Activated T-helper 9 cell treated with anti-CD3 and anti-CD28 coated beads, Interleukin-2, amount 50 U/mL, for 16 hours (primary cell): ENCODE results near the gene MEIS3.
"Not testable (repeated sequence)": the region's sequence is repeated elsewhere in the genome, so short reads cannot be mapped to it uniquely, and the experiment has no call there.

Experiments used
- DNase-seq: peaks from one replicate; pipeline ENCODE4 v3.0.0-alpha.2; 2020; ENCODE audit warnings: low read depth

The MEIS3 gene

DNA sequence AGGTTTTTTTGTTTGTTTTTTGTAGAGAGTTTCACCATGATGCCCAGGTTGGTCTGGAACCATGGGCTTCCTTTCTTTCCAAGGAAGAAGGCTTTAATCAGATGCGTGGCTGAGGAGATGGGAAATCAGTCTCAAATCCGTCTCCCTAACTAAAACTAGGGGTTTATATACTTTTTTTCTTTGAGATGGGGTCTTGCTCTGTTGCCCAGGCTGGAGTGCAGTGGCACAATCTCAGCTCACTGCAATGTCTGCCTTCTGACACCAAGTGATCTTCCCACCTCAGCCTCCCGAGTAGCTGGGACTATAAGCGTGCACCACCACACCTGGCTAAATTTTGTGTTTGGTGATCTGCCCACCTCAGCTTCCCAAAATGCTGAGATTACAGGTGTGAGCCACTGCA, 34.8 kb downstream of the MEIS3 start:
- DNase-seq: not testable (repeated sequence)

DNA sequence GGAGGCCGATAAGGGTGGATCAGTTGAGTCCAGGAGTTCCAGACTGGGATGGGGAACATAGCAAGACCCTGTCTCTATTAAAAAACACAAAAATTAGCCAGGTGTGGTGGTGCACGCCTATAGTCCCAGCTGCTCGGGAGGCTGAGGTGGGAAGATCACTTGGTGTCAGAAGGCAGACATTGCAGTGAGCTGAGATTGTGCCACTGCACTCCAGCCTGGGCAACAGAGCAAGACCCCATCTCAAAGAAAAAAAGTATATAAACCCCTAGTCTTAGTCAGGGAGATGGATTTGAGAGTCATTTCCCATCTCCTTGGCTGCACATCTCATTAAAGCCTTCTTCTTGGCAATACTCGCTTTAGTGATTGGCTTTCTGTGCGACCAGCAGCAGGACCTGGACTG, 35.4 kb downstream of the MEIS3 start:
- not testable (repeated sequence) for DNase-seq

DNA sequence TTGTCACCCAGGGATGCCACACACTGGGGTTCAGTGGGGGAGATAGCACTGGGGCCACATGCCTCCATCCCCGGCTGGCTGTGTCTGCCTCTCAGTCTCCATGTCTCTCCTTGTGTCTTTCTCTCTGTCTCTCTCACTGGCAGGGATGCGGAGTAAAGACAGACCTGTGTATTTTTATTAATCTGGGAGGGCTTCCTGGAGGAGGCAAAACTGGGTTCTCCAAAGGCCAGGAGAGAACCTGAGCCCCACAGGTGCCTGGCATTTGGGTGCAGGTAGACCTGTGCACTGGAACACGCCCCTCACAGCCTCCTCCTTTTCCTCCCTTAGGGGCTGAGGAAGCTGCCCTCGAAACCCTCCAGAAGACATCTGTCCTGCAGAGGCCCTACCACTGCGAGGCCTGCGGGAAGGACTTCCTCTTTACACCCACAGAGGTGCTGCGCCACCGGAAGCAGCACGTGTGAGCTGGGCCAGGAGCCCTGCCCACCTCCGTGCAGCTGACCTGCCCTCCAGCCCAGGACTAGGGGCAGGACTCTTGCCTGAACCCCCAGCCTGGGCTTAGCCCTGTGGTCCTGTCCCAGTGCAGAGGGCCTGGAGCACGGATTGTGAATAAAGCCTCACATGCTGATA, 37.6 kb downstream of the MEIS3 start:
- DNase-seq: no peak

DNA sequence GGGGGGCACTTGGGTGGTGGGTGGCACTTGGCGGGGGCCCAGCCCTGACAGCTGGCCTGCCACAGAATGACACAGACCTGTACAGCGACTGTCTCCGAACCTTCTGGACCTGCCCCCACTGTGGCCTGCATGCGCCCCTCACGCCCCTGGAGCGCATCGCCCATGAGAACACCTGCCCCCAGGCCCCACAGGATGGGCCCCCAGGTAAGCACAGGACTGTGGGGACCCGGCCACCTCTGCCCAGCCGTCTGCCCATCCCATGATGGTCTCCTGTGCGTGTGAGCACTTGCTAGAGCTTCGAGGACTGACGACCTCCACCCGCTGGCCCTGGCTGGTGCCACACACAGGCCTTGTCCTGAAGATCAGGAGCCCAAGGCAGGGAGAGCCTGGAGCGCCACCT, 38.2 kb downstream of the MEIS3 start:
- DNase-seq: no peak

DNA sequence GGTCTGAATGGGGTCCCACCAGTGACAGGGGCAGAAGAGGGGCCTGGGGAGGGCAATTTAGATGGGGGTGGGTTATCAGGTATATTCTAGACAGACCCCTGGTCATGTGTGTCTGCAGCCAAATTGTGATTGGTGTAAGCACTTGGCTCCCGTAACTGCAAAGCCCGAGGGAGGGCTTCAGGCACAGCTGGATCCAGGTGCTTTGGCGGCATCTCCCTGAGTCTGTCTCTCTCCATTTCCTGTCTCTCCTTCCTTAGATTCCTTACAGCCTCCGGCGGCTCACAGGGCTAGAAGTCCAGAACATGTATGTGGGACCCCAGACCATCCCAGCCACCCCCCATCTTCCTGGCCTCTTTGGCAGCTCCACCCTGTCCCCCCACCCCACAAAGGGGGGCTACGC, 38.8 kb downstream of the MEIS3 start:
- DNase-seq: no peak

DNA sequence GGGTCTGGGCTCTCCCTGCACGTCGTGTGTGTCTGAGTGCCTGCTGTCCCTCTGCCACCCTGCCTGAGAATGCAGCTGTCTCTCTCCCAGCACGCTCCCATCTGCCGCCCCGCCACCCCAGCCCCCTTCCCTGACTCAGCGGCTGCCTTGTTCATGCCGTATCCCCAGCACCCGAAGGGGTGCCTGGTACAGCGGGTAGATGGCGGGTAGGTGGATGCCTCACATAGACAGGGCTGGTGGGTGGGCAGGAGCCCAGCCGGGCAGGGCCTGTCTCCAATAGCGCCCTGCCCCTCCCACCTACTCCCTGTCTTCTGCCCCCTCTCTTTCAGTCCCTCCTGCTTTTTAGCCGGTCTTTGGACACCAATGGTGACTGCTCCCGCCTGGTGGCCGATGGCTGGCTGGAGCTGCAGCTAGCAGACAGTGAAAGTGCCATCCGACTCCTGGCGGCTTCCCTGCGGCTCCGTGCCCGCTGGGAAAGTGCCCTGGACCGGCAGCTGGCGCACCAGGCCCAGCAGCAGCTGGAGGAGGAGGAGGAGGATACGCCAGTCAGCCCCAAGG, 39.9 kb downstream of the MEIS3 start:
- DNase-seq: no peak

DNA sequence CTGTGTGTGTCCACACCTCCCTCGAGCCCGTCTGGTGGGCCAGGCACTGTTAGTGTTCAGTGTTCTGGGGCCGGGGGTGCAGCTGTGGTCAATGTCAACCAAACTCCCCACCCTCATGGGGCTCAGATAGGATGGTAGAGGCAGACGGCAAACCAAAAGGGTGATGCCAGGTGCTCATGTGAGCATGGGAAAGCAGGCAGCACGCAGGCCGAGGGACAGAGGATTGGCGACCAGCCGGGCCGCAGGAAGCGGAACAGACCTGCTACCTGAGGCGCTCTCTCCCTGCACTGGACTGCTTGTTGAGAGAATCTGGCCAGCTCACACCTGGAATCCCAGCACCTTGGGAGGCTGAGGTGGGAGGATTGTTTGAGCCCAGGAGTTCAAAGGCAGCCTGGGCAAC, 41.1 kb downstream of the MEIS3 start:
- no peak for DNase-seq

DNA sequence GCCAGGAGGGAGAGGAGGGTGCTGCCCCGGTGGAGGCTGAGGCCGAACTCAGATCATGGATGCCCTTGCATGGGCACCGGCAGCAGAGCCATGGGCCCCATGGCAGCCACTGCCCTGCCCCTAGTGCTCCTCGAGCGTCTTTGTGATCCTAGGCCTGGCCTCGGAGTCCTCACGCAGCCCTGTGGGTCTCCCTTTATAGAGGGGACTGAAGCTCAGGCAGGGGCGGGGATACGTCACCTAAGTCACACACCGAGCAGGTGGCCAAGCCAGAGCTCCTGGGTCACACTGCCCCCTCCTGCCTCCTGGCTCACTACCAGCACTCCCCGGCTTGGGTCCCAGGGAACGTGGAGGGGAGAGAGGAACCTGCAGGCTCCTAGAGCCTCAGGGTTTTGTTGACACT, 41.5 kb downstream of the MEIS3 start:
- DNase-seq: no peak

DNA sequence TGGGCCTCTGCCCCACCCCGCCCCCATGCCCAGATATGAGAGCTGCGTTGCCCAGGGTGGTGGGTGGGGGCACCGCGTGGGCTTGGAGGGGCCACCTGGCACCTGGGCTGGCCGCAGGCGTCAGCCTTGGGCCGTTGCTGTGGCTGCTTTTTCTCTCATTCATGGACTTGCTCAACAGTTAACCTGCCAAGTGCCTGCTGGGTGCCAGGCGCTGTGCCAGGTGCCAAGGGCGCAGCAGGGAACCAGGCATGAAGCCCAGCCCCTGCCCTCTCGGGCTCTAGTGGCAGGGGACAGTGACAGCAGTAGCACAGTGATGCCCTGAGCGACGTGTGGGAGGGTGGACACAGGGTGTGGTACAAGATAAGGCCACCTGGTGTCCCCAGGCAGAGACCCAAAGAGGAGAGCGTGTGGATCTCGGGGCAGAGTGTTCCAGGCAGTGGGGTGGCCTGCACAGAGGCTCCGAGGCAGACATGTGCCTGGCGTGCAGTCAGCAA, 42.1 kb downstream of the MEIS3 start:
- no peak for DNase-seq

DNA sequence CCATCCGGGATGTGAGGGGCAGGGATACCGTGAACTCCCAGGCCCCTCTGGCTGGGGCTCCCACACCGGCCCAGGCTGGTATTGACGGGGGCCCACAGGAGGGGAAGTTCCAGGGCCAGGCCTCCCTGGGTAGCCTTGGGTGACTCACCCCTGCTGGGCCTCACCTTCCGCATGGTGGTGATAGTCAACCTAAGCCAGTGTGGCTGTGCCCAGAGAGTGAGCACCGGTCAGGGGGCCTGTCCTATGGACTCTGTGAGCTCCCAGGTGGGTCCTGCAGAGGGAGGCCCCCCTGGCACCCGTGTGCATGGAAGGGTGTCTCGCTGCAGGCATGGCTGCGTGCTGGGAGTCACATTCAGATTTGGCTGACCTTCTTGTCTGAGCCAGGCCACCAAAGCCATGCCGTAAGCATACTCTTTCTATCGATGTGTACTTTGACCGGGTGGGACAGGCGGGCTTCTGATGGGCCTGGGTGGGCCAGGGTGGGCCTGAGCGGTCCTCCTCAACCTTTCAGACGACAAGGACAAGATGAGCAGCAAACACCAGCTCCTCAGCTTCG, 42.7 kb downstream of the MEIS3 start:
- DNase-seq: no peak

DNA sequence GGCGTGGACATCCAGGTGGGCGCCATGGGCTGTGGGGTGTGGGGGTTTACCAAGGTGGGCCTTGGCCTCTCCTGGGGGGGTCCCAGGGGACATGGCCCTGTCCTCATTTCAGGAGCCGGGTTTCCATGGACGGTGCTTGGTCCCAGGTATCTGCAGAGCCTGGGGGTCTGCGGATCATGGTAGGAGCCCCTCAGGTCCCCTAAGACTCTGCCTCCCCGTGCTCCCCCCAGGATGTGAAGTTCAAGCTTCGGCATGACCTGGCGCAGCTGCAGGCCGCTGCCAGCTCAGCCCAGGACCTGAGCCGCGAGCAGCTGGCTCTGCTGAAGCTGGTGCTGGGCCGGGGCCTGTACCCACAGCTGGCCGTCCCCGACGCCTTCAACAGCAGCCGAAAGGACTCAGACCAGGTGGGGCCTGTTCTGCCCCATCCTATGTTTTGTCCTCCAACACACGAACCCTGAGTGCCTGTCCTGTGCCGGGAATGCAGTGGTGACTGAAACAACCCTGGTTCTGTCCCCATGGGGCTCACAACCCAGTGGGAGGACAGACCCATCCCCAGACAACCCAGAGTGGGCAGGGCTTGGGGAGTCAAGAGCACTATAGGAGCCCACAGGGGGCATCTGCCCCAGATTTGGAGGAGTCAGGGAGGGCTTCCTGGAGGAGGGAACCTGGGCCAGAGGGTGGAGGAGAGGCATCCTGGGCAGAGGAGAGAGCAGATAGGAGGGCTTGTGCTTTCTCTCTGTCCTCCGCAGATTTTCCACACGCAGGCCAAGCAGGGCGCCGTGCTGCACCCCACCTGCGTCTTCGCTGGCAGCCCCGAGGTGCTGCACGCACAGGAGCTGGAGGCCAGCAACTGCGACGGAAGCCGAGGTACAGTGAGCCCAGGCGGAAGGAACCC, 43.4 kb downstream of the MEIS3 start:
- no peak for DNase-seq

DNA sequence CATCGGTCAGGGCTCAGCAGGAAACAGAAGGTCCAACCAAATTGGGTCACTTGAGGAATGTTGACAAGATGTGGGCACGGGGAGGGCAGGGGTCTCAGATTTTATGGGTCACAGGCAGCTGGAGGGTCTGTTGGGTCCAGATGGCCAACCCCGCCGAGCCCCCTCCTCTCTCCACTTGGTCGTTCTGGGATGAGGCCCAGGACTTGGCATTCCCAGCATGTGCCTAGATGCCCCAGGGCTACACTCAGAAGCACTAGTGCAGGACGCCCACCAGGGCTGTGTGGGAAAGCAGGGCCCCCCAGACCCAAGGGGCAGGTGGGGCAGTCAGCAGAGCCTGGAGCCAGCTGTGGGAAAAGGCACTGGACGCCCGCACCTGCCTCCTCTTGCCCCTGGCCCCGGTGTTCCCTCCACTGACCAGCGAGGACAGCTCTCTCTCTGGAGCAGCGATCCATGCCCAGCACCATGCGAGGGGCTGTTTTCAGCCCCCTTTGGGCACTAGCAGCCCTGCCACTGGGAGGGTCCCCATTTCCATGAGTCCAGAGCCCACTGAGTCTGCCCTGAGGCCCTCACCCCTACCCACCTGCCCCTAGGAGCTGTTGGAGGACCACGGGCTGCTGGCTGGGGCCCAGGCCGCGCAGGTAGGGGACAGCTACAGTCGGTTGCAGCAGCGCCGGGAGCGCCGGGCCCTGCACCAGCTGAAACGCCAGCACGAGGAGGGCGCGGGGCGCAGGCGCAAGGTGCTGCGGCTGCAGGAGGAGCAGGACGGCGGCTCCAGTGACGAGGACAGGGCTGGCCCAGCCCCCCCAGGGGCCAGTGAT, 44.2 kb downstream of the MEIS3 start:
- DNase-seq: no peak

DNA sequence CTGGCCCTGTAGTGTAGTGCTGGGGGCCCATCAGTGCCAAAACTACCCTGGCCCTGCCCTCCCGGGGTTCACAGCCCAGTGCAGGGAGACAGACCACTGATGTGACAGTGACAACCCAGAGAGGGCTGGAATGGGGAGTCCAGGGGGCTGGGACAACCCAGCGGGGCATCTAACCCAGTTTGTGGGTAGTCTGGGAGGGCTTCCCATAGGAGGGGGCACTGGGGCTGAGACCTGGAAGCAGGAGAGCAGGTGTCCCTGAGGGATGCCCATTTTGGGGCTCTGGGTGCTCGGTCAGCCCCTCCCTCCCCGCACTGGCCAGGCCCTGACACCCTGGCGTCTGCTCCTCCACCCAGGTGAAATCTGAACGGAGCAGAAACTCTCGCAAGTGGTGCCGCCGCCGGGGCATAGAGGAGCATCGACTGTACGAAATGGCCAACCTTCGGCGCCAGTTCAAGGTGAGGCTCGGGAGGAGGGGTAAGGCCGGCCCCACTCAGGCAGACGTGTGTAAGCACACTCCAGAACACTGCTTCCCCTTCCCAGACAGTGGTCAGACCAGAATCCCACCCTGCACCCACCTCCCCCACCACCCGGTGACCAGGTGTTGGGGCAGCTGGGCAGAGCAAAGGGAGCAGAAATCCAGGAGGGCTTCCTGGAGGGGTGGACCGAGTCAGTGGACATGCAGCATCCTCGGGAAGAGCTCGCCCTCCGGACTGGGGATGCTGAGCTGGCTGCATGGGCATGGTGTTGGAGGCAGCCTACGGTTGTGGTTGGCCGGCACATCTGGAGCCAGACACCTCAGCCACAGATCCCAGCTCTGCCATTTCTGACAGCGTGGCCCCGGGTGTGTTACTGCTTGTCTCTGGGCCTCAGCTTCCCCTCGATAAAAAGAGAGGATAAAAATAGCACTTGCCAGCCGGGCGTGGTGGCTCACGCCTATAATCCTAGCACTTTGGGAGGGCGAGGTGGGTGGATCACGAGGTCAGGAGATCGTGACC, 45.8 kb downstream of the MEIS3 start:
- DNase-seq: no peak

DNA sequence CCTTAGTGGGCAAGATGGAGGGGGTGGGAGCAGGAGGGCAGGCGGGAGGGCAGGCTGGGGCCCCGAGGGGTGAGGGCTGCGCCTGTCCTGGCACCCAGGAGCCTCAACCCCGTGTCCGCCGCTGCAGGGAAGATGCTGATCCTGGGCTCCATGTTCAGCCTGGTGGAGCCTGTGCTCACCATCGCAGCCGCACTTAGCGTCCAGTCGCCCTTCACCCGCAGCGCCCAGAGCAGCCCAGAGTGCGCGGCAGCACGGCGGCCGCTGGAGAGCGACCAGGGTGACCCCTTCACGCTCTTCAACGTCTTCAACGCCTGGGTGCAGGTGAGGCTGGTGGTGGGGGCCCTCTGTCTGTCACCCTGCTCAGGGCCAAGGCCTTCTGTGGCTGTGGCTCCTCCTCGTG, 46.7 kb downstream of the MEIS3 start:
- DNase-seq: no peak

DNA sequence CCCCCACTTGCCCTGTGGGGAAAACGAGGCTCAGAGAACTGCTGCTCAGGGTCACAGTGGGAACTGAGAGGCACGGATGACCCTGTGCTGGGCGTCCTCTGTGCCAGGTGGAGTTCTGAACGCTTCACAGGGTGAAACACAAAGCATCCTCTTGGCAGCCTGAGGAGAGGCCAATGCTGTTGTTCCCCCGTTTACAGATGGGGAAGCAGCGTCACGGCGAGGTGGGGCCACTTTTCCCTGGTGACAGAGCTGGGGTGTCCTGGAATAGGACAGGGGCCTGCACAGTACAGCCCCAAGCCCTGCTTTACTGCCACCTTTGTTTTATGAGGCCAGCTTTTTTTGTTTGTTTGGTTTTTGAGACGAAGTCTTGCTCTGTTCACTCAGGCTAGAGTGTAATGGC, 48.1 kb downstream of the MEIS3 start:
- DNase-seq: no peak

DNA sequence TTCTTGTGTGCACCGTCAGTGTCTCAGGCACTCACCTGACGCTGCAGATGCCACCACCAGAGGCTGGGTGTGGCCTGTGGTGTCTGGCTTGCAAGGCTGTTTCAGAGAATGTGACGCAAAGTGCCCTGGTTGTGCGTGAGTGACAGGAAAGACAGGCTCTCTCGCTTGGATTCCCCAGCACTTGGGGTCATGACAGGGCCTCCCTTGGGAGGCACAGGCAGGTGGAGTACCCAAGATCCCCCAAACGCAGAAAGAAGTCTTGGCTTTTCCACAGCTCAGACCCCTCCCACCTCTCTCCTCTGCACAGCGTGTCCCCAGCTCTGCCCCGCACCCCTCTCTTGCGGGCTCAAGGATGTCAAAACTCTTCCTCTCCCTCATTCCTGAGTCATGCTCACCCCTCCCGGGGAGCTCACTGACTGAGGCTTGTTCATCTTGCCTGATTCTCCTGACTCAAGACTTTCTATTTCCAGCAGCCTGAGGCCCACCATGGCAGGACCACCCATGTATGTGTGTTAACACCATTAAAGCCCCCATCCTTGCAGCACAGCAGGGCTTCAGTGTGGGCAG, 49.2 kb downstream of the MEIS3 start:
- DNase-seq: no peak

DNA sequence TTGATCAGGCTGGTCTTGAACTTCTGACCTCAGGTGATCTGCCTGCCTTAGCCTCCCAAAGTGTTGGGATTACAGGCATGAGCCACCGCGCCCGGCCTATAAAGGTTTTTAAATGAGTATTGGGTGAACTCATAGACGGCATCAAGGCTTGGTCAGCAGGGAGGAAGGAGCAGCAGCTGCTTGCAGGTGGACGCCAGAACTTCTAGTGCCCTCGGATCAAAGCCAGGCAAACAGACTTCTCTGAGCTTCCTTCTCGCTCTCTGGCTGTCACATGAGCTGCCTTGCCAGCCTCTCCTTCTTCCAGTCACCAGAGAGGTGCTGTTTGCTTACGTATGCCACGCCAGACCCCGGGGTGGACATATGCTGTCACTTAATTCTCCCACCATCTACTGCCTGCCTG, 53.9 kb downstream of the MEIS3 start:
- not testable (repeated sequence) for DNase-seq

DNA sequence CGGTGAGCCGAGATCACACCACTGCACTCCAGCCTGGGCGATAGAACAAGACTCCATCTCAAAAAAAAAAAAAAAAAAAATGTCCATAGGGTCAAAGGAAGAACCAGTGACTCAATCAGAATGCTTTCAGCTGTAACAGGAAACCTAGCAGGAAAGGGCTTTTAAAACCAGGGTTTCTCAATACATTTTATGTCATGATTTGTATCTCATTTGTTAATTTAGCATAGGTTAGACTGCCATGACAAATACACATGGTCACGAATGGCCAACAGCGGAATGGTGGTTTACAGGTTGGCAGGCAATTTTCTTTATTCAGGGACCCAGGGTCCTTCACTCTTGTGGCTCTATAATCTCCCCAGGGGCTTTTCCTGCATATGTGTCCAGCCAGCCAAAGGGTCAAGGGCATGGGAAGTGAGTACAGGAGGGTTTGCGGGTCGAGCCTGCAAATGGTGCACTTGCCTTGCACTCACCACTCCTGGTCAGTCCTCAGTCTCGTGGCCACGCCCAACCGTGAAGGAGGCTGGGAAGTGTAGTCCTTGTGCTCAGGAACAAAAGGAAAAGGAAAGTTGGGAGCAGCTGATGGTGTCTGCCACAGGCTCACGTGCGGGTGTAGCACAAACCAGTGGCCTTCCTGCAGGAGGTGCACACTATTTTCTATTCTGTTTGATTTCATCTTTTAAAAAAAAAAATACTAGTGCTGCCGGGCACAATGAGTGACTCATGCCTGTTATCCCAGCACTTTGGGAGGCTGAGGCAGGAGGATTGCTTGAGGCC, 55.4 kb downstream of the MEIS3 start:
- no peak for DNase-seq

DNA sequence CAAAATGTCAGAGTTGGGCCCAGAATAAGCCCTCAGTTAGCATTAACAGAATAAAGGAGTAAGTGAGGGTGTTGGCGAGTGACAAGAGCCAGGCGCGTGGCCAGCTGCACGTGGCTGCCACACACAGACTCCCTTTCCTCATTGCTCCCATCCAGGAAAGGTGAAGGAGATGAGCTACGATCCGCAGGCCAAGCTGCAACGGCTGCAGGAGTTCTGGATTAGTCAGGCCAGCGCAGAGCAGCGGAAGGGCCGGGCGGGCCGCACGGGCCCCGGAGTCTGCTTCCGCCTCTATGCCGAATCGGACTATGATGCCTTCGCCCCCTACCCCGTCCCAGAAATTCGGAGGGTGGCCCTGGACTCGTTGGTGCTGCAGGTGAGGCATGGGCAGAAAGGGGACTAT, 57.0 kb downstream of the MEIS3 start:
- DNase-seq: no peak

DNA sequence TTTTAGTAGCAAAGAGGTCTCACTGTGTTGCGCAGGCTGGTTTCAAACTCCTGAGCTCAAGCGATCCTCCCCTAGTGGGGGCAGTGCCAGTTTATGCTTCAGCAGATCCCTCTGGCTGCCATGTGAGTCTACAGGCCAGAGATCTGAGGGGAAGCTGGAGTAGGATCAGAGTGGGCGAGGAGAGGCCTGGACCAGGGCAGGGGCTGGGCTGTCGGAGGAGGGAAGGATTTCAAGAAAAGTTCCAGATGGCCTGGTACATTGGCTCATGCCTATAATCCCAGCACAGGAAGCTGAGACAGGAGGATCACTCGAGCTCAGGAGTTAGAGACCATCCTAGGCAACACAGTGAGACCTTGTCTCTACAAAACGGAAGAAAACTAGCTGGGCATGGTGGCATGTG, 60.4 kb downstream of the MEIS3 start:
- no peak for DNase-seq
